Lung (tissue), 12 donors: ENCODE measurements around the gene PIAS4. TPM values are rescaled to one million over a fixed set of nuclear protein-coding genes. Genes with fewer than 3 reads are reported as not detected.

Experiments used
- ATAC-seq: fragments of 200-7000 bp; cut with Tn5 transposase; one replicate; pipeline ENCODE4 v1.9.1; 2020; ENCODE audit warnings: moderate number of reproducible peaks; ENCODE audit not compliant: insufficient read depth, low FRiP score
- DNase-seq, 3 donors: peaks; one replicate each; pipeline ENCODE4 v3.0.0-alpha.2; 2013 to 2017
- H3K27ac ChIP-seq, 2 donors: one replicate each; pipeline ENCODE4 v1.5.1; 2013; ENCODE audit warnings: mild to moderate bottlenecking in 2 of 2, moderate library complexity in 2 of 2, control low read depth in 1 of 2, inconsistent platforms in 1 of 2, low read depth in 1 of 2, low read length in 1 of 2
- H3K27me3 ChIP-seq, 3 donors: one replicate each; pipeline ENCODE4 v1.5.1; 2013; ENCODE audit warnings: low read length in 2 of 3; ENCODE audit not compliant: control insufficient read depth in 3 of 3, insufficient read depth in 3 of 3
- H3K36me3 ChIP-seq, 4 donors: one replicate each; pipeline ENCODE4 v1.5.1; 2013; ENCODE audit warnings: low read length in 4 of 4, mild to moderate bottlenecking in 1 of 4, moderate library complexity in 1 of 4; ENCODE audit not compliant: control insufficient read depth in 4 of 4, insufficient read depth in 4 of 4
- H3K4me1 ChIP-seq, 5 donors: one replicate each; pipeline ENCODE4 v1.5.1; 2013; ENCODE audit warnings: low read length in 5 of 5, mild to moderate bottlenecking in 2 of 5, moderate library complexity in 1 of 5; ENCODE audit not compliant: control insufficient read depth in 5 of 5, insufficient read depth in 5 of 5
- H3K4me3 ChIP-seq: one replicate; pipeline ENCODE4 v1.5.1; 2013; ENCODE audit warnings: mild to moderate bottlenecking, control low read depth, moderate library complexity
- H3K9ac ChIP-seq, 2 donors: one replicate each; pipeline ENCODE4 v1.5.1; 2013; ENCODE audit warnings: low read length in 2 of 2, control low read depth in 1 of 2; ENCODE audit not compliant: insufficient read depth in 1 of 2
- H3K9me3 ChIP-seq, 4 donors: one replicate each; pipeline ENCODE4 v1.5.1; 2013; ENCODE audit warnings: low read length in 3 of 4, mild to moderate bottlenecking in 1 of 4, moderate library complexity in 1 of 4; ENCODE audit not compliant: control insufficient read depth in 4 of 4, insufficient read depth in 3 of 4
- WGBS, 2 donors: extraction: QIAGEN DNeasy Blood & Tissue Kit; methylation state at CpG; one replicate each; pipeline ENCODE4 v1.1.7; 2013; 5-methylcytosine and 5-hydroxymethylcytosine counted together
- polyA plus RNA-seq, 2 donors: library from polyadenylated mRNA; stranded (reverse); fragments of 200-250 nt; gene quantifications; one replicate each; pipeline ENCODE4 v1.2.1, GENCODE V29; 2013
- total RNA-seq, 2 donors: library from RNA; depleted of rRNA in 1 of 2; stranded (reverse); fragments of >200 nt in 1 of 2; gene quantifications; one replicate each; pipeline ENCODE4 v1.2.1, GENCODE V29; 2014 to 2021
- TF ChIP-seq, protein P1 (sequence below): IDR thresholded peaks from 2 replicates; pipeline ENCODE4 v1.5.1; 2012; ENCODE audit warnings: mild to moderate bottlenecking; ENCODE audit errors: control extremely low read depth, extremely low read depth
- donor health status: control.
- donor health status: control.
- donor health status: Bipolar disorder and iron deficiency.
- donor health status: healthy.
- donor health status: DM: yes; HTN: yes; CAD: no.

PIAS4 gene
- total and polyA plus RNA-seq, 4 donors = 9.9 to 46.2 (median 21.6) TPM

DNA sequence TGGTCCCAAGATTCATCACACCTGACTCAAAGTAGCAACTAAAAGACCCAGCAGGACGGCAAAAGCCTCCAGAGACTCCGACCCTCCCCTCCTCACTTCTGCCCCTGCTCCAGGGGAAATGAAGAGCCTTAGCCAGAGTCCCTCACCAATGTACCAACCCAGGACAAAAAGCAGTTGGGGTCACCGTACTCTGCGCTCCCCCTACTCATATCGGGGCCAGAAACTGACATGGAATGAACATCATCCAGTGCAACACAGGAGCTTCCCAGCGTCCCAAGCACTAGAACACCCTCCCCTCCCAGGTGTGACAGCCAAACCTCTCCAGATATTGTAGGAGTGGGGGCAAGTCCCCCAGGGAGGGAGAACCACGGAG is 24.0 kb upstream of the PIAS4 start:
- Histone ChIP-seq H3K36me3 (peaks cover 33 to 56% (median 43%) of the 10 kb centered on the region in 4 donors), H3K4me1 (peaks cover 0 to 25% (median 13%) of the 10 kb centered on the region in 5 donors), H3K4me3 (peak overlapping the region; percentile 98), H3K27me3 (peaks cover 0 to 2% (median 0%) of the 10 kb centered on the region in 3 donors), H3K27ac (peak overlapping the region; percentile 21 to 92), H3K9ac (peak overlapping the region; percentile 97 to 99), H3K9me3 (no peaks in the 10 kb centered on the region)
- TF ChIP-seq, protein P1, sequence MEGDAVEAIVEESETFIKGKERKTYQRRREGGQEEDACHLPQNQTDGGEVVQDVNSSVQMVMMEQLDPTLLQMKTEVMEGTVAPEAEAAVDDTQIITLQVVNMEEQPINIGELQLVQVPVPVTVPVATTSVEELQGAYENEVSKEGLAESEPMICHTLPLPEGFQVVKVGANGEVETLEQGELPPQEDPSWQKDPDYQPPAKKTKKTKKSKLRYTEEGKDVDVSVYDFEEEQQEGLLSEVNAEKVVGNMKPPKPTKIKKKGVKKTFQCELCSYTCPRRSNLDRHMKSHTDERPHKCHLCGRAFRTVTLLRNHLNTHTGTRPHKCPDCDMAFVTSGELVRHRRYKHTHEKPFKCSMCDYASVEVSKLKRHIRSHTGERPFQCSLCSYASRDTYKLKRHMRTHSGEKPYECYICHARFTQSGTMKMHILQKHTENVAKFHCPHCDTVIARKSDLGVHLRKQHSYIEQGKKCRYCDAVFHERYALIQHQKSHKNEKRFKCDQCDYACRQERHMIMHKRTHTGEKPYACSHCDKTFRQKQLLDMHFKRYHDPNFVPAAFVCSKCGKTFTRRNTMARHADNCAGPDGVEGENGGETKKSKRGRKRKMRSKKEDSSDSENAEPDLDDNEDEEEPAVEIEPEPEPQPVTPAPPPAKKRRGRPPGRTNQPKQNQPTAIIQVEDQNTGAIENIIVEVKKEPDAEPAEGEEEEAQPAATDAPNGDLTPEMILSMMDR = no peak
- ATAC-seq (no peak), DNase-seq (no peak)
- 70 to 78% methylated on average over 7 of the region's 7 CpGs for WGBS, 2 donors

- TF ChIP-seq, protein P1 = no peak
Measured at GRCh38 chr19:3983936-3984583, 23.5 kb upstream of the PIAS4 start.

GRCh38 chr19:3984584-3984907 is 23.0 kb upstream of the PIAS4 start:
- Histone ChIP-seq H3K4me3 (peak overlapping the region; percentile 98), H3K9ac (peak overlapping the region; percentile 97 to 99), H3K36me3 (peaks cover 26 to 50% (median 37%) of the 10 kb centered on the region in 4 donors), H3K27ac (peak overlapping the region; percentile 92 to 97), H3K9me3 (no peaks in the 10 kb centered on the region), H3K4me1 (peaks cover 0 to 25% (median 13%) of the 10 kb centered on the region in 5 donors), H3K27me3 (peaks cover 0 to 2% (median 0%) of the 10 kb centered on the region in 3 donors)
- TF ChIP-seq, protein P1 = no peak
- 0% methylated on average over 10 of the region's 10 CpGs for WGBS, 2 donors
- ATAC-seq = no peak
- peak in 1 of 3 donors; percentile 14 for DNase-seq

More at GRCh38 chr19:3983936-3984583, 23.5 kb upstream of the PIAS4 start:
- H3K4me1 ChIP-seq = peaks cover 0 to 25% (median 13%) of the 10 kb centered on the region in 5 donors
- WGBS, 2 donors = 25 to 38% methylated on average over 30 of the region's 30 CpGs
- H3K9ac ChIP-seq = peak overlapping the region; percentile 97 to 99
- H3K27ac ChIP-seq = peak overlapping the region; percentile 21 to 92
- no peaks in the 10 kb centered on the region for H3K9me3 ChIP-seq
- peak overlapping the region; percentile 98 for H3K4me3 ChIP-seq
- H3K36me3 ChIP-seq = peaks cover 31 to 54% (median 41%) of the 10 kb centered on the region in 4 donors
- peaks cover 0 to 2% (median 0%) of the 10 kb centered on the region in 3 donors for H3K27me3 ChIP-seq
- peak in 2 of 3 donors; percentile 17 to 25 for DNase-seq
- ATAC-seq = no peak
